Measurements from ENCODE around the gene CXCL16.
A peak's percentile ranks its signal among the peaks of the same experiment; 100 is the strongest.
"Not testable (repeated sequence)": the region's sequence is repeated elsewhere in the genome, so short reads cannot be mapped to it uniquely, and the experiment has no call there.

CXCL16 gene

DNA sequence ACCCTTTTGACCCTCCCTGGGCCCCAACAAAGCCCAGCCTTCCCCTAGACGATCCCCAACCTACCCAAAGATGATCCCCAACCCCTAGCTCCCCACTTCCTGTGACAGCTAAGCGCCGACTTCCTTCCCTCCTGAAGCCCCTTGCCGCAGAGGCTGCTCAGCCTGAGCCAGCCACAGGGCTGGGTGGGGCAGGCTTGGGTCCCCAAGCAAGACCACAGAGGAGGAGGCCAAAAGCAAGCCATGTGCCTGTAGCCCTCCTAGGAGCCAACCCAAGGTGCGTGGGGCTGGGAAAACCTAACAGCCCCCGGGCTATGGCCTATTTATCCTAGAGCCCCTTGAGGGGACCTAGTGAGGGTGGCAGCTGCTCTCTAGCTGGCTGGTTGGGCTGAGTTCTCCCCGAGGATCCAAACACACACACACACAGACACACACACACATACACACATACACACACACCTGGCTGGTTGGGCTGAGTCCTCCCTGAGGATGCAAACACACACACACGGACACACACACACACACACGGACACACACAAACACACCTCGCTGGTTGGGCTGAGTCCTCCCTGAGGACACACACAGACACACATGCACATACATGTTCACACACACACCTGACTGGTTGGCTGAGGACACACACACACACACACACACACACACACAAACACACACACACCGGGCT lies 24.5 kb downstream of the CXCL16 start:
- no peaks in the 10 kb centered on the region for H3K9me3 ChIP-seq (ENCODE audit: control insufficient read depth, low read length)
- H3K36me3 ChIP-seq (ENCODE audit: control insufficient read depth, insufficient read depth, low read length) = no peaks in the 10 kb centered on the region
- H3K27me3 ChIP-seq (ENCODE audit: control insufficient read depth, insufficient read depth, low read length) = no peaks in the 10 kb centered on the region
- H3K9ac ChIP-seq (ENCODE audit: low read length) = peak overlapping the region; percentile 12
- H3K4me3 ChIP-seq (ENCODE audit: low read length) = no peak overlapping the region
- peaks cover 42% of the 10 kb centered on the region for H3K4me1 ChIP-seq (ENCODE audit: control insufficient read depth, insufficient read depth, low read length)

DNA sequence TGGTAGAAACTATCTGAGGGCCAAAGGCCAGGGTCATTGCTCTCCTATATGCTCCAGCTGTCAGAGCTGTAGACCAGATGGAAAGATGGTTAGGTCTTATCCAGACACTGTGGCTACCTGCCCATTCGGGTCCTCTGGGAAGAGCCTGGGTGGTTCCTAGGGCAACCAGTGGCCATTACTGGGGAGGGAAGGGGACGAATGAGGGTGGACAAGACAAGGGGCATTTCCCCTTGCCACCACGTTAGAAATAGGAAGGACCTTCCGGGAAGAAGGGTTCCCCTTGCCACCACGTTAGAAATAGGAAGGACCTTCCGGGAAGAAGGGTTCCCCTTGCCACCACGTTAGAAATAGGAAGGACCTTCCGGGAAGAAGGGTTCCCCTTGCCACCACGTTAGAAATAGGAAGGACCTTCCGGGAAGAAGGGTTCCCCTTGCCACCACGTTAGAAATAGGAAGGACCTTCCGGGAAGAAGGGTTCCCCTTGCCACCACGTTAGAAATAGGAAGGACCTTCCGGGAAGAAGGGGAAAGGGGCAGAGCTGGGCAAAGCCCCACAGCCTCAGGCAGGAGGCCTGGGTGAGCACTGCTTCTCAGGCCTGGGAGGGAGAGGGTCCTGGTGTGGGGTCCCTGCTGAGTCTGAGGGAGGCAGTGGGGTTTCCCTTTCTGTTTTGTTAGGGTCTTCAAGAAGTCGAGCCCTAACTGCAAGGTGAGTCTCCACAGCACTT lies 25.2 kb downstream of the CXCL16 start:
- not testable (repeated sequence) for H3K9me3 ChIP-seq (ENCODE audit: control insufficient read depth, low read length); H3K27me3 ChIP-seq (ENCODE audit: control insufficient read depth, insufficient read depth, low read length); H3K4me3 ChIP-seq (ENCODE audit: low read length); H3K9ac ChIP-seq (ENCODE audit: low read length); H3K36me3 ChIP-seq (ENCODE audit: control insufficient read depth, insufficient read depth, low read length)
- H3K4me1 ChIP-seq (ENCODE audit: control insufficient read depth, insufficient read depth, low read length) = peaks cover 35% of the 10 kb centered on the region

- Histone ChIP-seq H3K9me3 (ENCODE audit: control insufficient read depth, low read length) (no peaks in the 10 kb centered on the region), H3K27me3 (ENCODE audit: control insufficient read depth, insufficient read depth, low read length) (no peaks in the 10 kb centered on the region), H3K9ac (ENCODE audit: low read length) (no peak overlapping the region), H3K4me3 (ENCODE audit: low read length) (no peak overlapping the region), H3K4me1 (ENCODE audit: control insufficient read depth, insufficient read depth, low read length) (peaks cover 28% of the 10 kb centered on the region), H3K36me3 (ENCODE audit: control insufficient read depth, insufficient read depth, low read length) (no peaks in the 10 kb centered on the region)
These were observed 27.2 kb downstream of the CXCL16 start for GRCh38 chr17:4712526-4712925.

DNA sequence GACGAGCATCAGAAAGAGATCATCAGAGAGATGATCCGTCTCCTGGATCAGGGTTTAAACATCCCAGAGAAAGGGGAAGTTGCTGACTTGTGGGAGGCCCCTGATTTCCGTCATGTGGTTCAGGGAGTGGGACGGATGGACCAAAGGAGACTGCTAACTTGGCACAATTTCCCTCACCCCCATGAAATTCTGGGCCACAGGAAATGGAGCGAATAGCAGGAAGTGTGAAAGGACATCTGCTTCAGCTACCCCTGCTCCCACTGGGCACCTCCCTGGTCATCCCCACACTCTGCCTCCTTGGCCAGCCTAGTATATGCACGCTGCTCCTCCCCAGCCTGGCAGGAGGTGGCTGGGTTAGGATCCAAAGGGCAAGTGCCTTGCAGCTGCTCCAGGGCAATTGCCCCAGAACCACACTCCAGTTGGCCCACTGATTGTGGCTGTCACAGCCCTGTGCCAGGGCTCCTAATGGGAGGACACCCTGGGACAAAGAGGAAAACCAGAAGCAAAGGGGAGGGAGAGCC lies 28.0 kb downstream of the CXCL16 start:
- Histone ChIP-seq H3K27me3 (ENCODE audit: control insufficient read depth, insufficient read depth, low read length) (no peaks in the 10 kb centered on the region), H3K4me3 (ENCODE audit: low read length) (no peak overlapping the region), H3K36me3 (ENCODE audit: control insufficient read depth, insufficient read depth, low read length) (no peaks in the 10 kb centered on the region), H3K9me3 (ENCODE audit: control insufficient read depth, low read length) (no peaks in the 10 kb centered on the region), H3K4me1 (ENCODE audit: control insufficient read depth, insufficient read depth, low read length) (peaks cover 28% of the 10 kb centered on the region), H3K9ac (ENCODE audit: low read length) (peak overlapping the region; percentile 71)

- Histone ChIP-seq H3K9ac (ENCODE audit: low read length) (peak overlapping the region; percentile 71), H3K27me3 (ENCODE audit: control insufficient read depth, insufficient read depth, low read length) (no peaks in the 10 kb centered on the region), H3K36me3 (ENCODE audit: control insufficient read depth, insufficient read depth, low read length) (no peaks in the 10 kb centered on the region), H3K4me1 (ENCODE audit: control insufficient read depth, insufficient read depth, low read length) (peaks cover 28% of the 10 kb centered on the region), H3K9me3 (ENCODE audit: control insufficient read depth, low read length) (no peaks in the 10 kb centered on the region), H3K4me3 (ENCODE audit: low read length) (peak overlapping the region; percentile 41)
These were observed 28.8 kb downstream of the CXCL16 start for GRCh38 chr17:4710693-4711634.

DNA sequence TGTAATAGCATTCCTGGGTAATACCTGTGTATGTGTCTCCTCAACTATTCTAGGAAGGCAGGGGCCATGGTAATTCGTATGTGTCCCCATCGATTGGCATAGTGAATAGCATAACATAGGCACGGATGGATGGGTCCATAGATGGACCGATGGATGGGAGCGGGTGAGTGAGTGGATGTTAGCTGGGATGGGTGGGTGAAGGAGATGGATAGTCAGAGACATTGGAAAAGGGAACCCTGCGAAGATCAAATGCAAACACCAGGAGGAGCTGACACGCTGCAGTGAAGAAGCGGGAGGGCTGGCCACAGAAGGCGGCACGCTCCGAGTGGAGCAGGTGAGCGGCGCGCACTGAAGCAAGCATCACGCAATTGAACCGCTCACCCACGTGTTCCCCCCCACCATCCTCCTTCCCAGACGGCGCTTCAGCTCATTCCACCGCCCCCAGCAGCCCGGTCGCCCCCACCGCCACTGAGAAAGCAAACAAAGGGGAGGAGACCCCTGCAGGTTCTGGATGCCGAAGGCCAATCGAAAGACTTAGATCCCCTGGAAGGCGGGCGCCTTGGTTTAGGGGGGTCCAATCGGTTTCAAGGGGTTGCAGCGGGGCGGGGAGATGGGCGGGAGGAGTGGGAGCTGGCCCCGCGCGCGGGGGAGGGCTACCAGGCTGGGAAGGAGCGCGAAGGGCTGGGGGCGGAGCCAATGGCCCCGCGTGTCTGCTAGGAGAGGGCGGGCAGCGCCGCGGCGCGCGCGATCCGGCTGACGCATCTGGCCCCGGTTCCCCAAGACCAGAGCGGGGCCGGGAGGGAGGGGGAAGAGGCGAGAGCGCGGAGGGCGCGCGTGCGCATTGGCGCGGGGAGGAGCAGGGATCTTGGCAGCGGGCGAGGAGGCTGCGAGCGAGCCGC lies 29.7 kb downstream of the CXCL16 start, which contains the start of gene ARRB2:
Gene ARRB2, plus strand, starts transcription at position 839 of the 899 bp plus-strand sequence. CDS start 90 bp downstream, outside the sequence.
- Histone ChIP-seq H3K4me3 (ENCODE audit: low read length) (peak within 1 kb of the TSS; percentile 41), H3K9me3 (ENCODE audit: control insufficient read depth, low read length) (no peaks in the 10 kb centered on the region), H3K27me3 (ENCODE audit: control insufficient read depth, insufficient read depth, low read length) (no peaks in the 10 kb centered on the region), H3K9ac (ENCODE audit: low read length) (peak within 1 kb of the TSS; percentile 71), H3K36me3 (ENCODE audit: control insufficient read depth, insufficient read depth, low read length) (no peaks in the 10 kb centered on the region), H3K4me1 (ENCODE audit: control insufficient read depth, insufficient read depth, low read length) (peaks cover 22% of the 10 kb centered on the region)

- no peaks in the 10 kb centered on the region for H3K36me3 ChIP-seq (ENCODE audit: control insufficient read depth, insufficient read depth, low read length)
- H3K9me3 ChIP-seq (ENCODE audit: control insufficient read depth, low read length) = no peaks in the 10 kb centered on the region
- no peaks in the 10 kb centered on the region for H3K27me3 ChIP-seq (ENCODE audit: control insufficient read depth, insufficient read depth, low read length)
- no peak overlapping the region for H3K4me3 ChIP-seq (ENCODE audit: low read length)
- H3K9ac ChIP-seq (ENCODE audit: low read length) = no peak overlapping the region
- peaks cover 22% of the 10 kb centered on the region for H3K4me1 ChIP-seq (ENCODE audit: control insufficient read depth, insufficient read depth, low read length)
These were observed 31.3 kb downstream of the CXCL16 start for GRCh38 chr17:4708436-4708835.

DNA sequence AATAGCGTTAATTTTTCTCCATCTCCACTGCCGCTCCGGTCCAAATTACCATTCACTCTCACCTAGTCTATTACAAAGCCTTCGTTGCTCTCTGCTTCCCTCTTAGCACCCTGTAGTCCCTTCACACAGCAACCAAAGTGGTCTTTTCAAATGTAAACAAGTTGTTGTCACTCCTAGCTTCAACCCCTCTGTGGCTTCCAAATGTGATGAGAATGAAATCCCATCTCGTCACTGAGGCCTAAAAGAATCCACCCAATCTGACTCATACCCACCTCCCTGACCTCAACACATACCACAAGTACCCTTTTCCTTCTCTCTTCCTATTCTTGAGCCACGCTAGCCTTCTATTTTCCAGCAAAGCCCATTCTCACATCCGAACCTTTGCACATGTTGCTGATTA lies 33.6 kb downstream of the CXCL16 start:
- Histone ChIP-seq H3K27me3 (ENCODE audit: control insufficient read depth, insufficient read depth, low read length) (no peaks in the 10 kb centered on the region), H3K9me3 (ENCODE audit: control insufficient read depth, low read length) (no peaks in the 10 kb centered on the region), H3K4me3 (ENCODE audit: low read length) (no peak overlapping the region), H3K4me1 (ENCODE audit: control insufficient read depth, insufficient read depth, low read length) (peaks cover 18% of the 10 kb centered on the region), H3K9ac (ENCODE audit: low read length) (no peak overlapping the region), H3K36me3 (ENCODE audit: control insufficient read depth, insufficient read depth, low read length) (no peaks in the 10 kb centered on the region)

DNA sequence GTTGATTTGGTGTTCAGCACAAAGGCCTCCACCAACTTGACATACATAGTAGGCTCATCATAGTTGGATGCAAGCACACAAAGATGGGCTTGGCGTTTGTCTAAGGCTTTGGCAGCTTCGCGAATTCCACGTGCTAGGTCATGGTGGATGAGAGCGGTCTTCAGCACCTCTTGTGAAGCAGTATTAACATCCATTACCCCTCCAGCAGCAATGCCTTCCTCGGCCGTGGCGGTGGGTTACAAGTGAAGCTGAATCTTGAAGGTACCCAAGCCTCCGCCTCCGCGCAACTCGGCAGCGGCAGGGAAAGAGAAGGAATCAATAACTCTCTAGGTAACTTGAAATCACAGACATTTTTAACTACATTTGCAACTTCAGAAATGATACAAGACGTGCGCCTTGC lies 34.7 kb downstream of the CXCL16 start:
- Histone ChIP-seq H3K9me3 (ENCODE audit: control insufficient read depth, low read length) (no peaks in the 10 kb centered on the region), H3K9ac (ENCODE audit: low read length) (no peak overlapping the region), H3K4me3 (ENCODE audit: low read length) (no peak overlapping the region), H3K4me1 (ENCODE audit: control insufficient read depth, insufficient read depth, low read length) (peaks cover 14% of the 10 kb centered on the region), H3K36me3 (ENCODE audit: control insufficient read depth, insufficient read depth, low read length) (no peaks in the 10 kb centered on the region), H3K27me3 (ENCODE audit: control insufficient read depth, insufficient read depth, low read length) (no peaks in the 10 kb centered on the region)

DNA sequence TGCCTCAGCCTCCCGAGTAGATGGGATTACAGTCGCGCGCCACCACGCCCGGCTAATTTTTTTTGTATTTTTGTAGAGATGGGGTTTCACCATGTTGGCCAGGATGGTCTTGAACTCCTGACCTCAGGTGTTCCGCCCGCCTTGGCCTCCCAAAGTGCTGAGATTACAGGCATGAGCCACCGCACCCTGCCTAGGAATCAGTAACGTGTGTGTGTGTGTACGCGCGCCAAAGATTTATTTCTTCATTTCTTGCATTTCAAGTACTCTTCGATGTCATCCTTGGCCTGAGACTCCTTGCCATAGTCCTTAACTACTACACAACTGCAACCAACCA lies 35.2 kb downstream of the CXCL16 start:
- H3K27me3 ChIP-seq (ENCODE audit: control insufficient read depth, insufficient read depth, low read length); H3K36me3 ChIP-seq (ENCODE audit: control insufficient read depth, insufficient read depth, low read length); H3K9me3 ChIP-seq (ENCODE audit: control insufficient read depth, low read length): not testable (repeated sequence)
- Histone ChIP-seq H3K4me3 (ENCODE audit: low read length) (peak overlapping the region; percentile 95), H3K4me1 (ENCODE audit: control insufficient read depth, insufficient read depth, low read length) (peaks cover 14% of the 10 kb centered on the region), H3K9ac (ENCODE audit: low read length) (peak overlapping the region; percentile 91)

GRCh38 chr17:4703330-4703691 lies 36.4 kb downstream of the CXCL16 start:
- Histone ChIP-seq H3K36me3 (ENCODE audit: control insufficient read depth, insufficient read depth, low read length) (no peaks in the 10 kb centered on the region), H3K9me3 (ENCODE audit: control insufficient read depth, low read length) (no peaks in the 10 kb centered on the region), H3K9ac (ENCODE audit: low read length) (peak overlapping the region; percentile 91), H3K4me3 (ENCODE audit: low read length) (peak overlapping the region; percentile 95), H3K4me1 (ENCODE audit: control insufficient read depth, insufficient read depth, low read length) (peaks cover 14% of the 10 kb centered on the region), H3K27me3 (ENCODE audit: control insufficient read depth, insufficient read depth, low read length) (no peaks in the 10 kb centered on the region)

Data from mucosa of stomach (tissue), 1 donor.